ENCODE results near the gene WFS1. TPM values are rescaled to one million over a fixed set of nuclear protein-coding genes. Genes with fewer than 3 reads are reported as not detected.
A peak's percentile ranks its signal among the peaks of the same experiment; 100 is the strongest.

Gene WFS1
- total RNA-seq, 3 donors from 2014 or later = 32.5 to 58.3 (median 37.1) TPM

DNA sequence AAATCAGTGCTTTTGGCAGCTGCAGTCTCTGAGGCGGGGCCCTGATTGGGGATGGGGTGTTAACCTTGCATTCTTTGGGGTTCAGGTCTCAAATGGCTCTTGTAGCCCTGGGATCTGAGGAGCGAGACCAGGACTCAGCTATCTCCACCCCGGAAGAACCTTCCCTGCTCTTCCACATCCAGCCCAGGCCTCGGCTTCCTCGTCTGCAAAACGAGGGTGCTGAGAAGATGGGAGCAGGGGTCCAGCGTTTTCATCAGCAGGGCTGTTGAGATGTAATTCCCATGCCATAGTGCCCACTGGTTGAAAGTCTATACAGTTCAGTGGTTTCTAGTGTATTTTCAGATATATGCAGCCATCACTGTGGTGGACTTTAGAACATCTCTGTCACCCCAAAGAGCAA lies 34.6 kb upstream of the WFS1 start:
- Histone ChIP-seq H3K9me3 (no peaks in the 10 kb centered on the region), H3K4me3 (no peak overlapping the region), H3K27ac (no peak overlapping the region), H3K27me3 (peaks cover 0 to 11% of the 10 kb centered on the region in 2 donors), H3K4me1 (no peaks in the 10 kb centered on the region), H3K36me3 (no peaks in the 10 kb centered on the region)
- intact Hi-C loops (cut with DNase I; ENCODE audit: low total_unique reads) = no loop called here
- TF ChIP-seq, protein P1, sequence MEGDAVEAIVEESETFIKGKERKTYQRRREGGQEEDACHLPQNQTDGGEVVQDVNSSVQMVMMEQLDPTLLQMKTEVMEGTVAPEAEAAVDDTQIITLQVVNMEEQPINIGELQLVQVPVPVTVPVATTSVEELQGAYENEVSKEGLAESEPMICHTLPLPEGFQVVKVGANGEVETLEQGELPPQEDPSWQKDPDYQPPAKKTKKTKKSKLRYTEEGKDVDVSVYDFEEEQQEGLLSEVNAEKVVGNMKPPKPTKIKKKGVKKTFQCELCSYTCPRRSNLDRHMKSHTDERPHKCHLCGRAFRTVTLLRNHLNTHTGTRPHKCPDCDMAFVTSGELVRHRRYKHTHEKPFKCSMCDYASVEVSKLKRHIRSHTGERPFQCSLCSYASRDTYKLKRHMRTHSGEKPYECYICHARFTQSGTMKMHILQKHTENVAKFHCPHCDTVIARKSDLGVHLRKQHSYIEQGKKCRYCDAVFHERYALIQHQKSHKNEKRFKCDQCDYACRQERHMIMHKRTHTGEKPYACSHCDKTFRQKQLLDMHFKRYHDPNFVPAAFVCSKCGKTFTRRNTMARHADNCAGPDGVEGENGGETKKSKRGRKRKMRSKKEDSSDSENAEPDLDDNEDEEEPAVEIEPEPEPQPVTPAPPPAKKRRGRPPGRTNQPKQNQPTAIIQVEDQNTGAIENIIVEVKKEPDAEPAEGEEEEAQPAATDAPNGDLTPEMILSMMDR (IDR thresholded peaks at IDR 0.05) = no peak
- TF ChIP-seq POLR2AphosphoS5 (IDR thresholded peaks at IDR 0.05) (no peak), POLR2A (IDR thresholded peaks at IDR 0.05) (no peak)
- DNase-seq (ENCODE audit: low spot score in 2 of 2) = peak in 1 of 2 donors; percentile 12

DNA sequence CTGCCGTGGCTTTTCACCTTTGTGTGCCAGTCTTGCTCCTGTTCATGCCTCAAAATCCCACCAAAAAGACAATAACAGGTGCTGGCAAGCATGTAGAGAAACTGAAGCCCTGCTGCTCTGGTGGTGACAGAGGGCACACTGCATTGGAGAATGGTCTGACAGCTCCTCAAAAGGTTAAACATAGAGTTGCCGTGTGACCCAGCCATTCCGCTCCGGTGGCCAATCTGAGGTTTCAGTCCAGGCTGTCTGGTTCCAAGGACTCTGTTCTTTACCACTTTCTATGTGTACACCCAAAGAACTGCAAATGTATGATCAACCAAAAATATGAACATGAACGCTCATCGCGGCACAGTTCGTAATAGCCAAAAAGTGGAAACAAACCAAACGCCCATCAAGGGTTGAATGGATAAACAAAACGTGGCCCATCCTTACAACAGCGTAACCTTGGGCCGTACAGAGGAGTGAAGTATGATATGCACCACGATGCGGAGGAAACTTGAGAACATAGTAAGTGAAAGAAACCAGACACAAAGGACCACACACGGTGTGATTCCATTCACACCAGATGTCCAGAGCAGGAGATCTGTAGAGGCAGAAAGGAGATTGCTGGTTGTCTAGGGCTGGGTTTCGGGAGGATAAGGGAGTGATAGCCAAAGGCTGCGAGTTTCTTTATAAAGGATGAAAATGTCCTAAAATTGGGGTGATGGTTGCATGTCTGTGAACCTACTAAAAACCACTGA lies 33.6 kb upstream of the WFS1 start:
- Histone ChIP-seq H3K9me3 (no peaks in the 10 kb centered on the region), H3K4me3 (no peak overlapping the region), H3K27me3 (peaks cover 0 to 17% of the 10 kb centered on the region in 2 donors), H3K4me1 (no peaks in the 10 kb centered on the region), H3K36me3 (no peaks in the 10 kb centered on the region), H3K27ac (no peak overlapping the region)
- TF ChIP-seq POLR2AphosphoS5 (IDR thresholded peaks at IDR 0.05) (no peak), POLR2A (IDR thresholded peaks at IDR 0.05) (no peak)
- TF ChIP-seq, protein P1 (IDR thresholded peaks at IDR 0.05) = no peak
- DNase-seq (ENCODE audit: low spot score in 2 of 2) = peak in 1 of 2 donors; percentile 14
- intact Hi-C loops (cut with DNase I; ENCODE audit: low total_unique reads) = no loop called here

DNA sequence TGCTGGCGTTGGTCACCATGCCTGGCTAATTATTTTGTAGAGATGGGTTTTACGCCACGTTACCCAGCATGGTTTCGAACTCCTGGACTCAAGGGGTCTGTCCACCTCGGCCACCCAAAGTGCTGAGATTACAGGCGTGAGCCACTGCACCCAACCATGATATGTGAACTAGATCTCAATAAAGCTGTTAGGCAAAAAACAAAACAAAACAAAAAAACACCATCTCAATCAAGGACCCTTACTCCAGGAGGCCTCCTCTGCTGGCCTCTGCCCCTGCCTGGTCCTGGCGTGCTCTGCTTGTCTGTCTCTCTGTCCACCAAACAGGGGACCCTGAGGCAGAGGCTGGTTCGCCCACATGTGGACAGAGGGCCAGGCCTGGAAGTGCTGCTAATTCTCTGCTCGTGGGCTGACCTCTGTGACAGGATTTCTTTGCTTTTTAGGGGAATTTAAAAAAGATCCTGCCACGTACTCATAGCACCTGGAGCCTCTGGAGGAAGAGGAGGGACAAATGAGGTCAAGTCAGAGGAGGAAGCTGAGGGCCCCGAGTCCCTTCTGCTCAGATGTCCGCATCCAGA lies 32.7 kb upstream of the WFS1 start:
- H3K4me1 ChIP-seq = no peaks in the 10 kb centered on the region
- peaks cover 0 to 21% of the 10 kb centered on the region in 2 donors for H3K27me3 ChIP-seq
- DNase-seq (ENCODE audit: low spot score in 2 of 2) = peak in 1 of 2 donors; percentile 33
- no peak overlapping the region for H3K4me3 ChIP-seq
- no peaks in the 10 kb centered on the region for H3K36me3 ChIP-seq
- TF ChIP-seq POLR2A (IDR thresholded peaks at IDR 0.05) = no peak
- TF ChIP-seq, protein P1 (IDR thresholded peaks at IDR 0.05) = no peak
- TF ChIP-seq POLR2AphosphoS5 (IDR thresholded peaks at IDR 0.05) = no peak
- intact Hi-C loops (cut with DNase I; ENCODE audit: low total_unique reads) = no loop called here
- no peak overlapping the region for H3K27ac ChIP-seq
- H3K9me3 ChIP-seq = no peaks in the 10 kb centered on the region

DNA sequence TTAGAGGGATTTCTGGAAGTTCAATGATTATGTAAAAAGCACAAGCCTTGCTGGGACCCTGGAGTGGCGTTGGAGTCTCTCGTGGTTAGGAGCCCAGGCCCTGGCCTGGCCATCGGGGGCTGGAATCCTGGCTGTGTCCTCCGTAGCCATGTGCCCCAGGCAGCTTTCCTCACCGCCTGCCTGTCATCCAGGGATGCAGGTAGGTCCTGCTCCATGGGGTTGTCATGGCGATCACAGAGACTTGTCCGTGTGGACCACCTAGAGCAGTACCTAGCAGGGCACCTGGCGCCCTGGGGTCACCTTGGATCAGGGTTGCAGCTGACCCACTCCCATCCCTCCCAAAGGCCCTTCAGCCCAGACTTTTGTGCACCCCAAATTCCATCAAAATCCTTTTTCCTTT lies 30.2 kb upstream of the WFS1 start:
- Histone ChIP-seq H3K9me3 (peaks cover 0 to 8% of the 10 kb centered on the region in 2 donors), H3K27ac (no peak overlapping the region), H3K4me1 (no peaks in the 10 kb centered on the region), H3K27me3 (peaks cover 0 to 40% of the 10 kb centered on the region in 2 donors), H3K36me3 (no peaks in the 10 kb centered on the region), H3K4me3 (no peak overlapping the region)
- TF ChIP-seq, protein P1 (IDR thresholded peaks at IDR 0.05) = no peak
- TF ChIP-seq POLR2A (IDR thresholded peaks at IDR 0.05) (no peak), POLR2AphosphoS5 (IDR thresholded peaks at IDR 0.05) (no peak)
- intact Hi-C loops (cut with DNase I; ENCODE audit: low total_unique reads) = no loop called here
- DNase-seq (ENCODE audit: low spot score in 2 of 2) = peak in 1 of 2 donors; percentile 25

DNA sequence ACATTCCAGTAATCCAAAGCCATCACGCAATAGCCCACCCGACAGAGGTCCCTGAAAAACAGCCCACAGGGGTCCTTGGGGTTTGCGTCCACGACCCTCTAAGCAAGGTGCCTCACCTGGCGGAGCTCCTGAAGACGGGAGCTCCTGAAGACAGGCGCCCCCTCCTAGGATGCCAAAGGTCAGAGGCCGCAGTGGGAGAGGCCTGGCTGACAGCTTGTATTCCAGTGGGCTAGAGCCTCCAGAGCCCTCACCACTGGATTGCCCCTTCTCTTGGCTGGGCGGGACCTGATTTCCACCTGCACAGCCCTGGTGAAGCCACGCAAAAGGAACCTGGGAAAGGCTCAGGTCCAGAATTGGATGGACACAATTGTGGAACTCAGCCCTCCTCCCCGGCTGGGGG lies 29.7 kb upstream of the WFS1 start:
- H3K9me3 ChIP-seq = peaks cover 0 to 13% of the 10 kb centered on the region in 2 donors
- H3K27me3 ChIP-seq = peaks cover 0 to 42% of the 10 kb centered on the region in 2 donors
- no peaks in the 10 kb centered on the region for H3K4me1 ChIP-seq
- H3K27ac ChIP-seq = no peak overlapping the region
- DNase-seq (ENCODE audit: low spot score in 2 of 2) = peak in 1 of 2 donors; percentile 24
- no peaks in the 10 kb centered on the region for H3K36me3 ChIP-seq
- no peak overlapping the region for H3K4me3 ChIP-seq
- intact Hi-C loops (cut with DNase I; ENCODE audit: low total_unique reads) = no loop called here
- TF ChIP-seq POLR2A (IDR thresholded peaks at IDR 0.05) (no peak), POLR2AphosphoS5 (IDR thresholded peaks at IDR 0.05) (no peak)
- TF ChIP-seq, protein P1 (IDR thresholded peaks at IDR 0.05) = no peak
